Gastrocnemius medialis (tissue), 4 donors: Measurements from ENCODE around the gene TTR. TPM values are rescaled to one million over a fixed set of nuclear protein-coding genes. Genes with fewer than 3 reads are reported as not detected.

Experiments
- ATAC-seq, 2 donors: fragments of 150-250 bp; one replicate each; pipeline ENCODE4 v1.9.1; 2016
- DNase-seq, 2 donors: peaks; one replicate each; pipeline ENCODE4 v3.0.0-alpha.2; 2019
- H3K27ac ChIP-seq, 4 donors: fragments of 200-600 bp; sonication (generic); 1 replicate in 1 of 4; 2 replicates in 3 of 4; pipeline ENCODE4 v1.5.1; 2016 to 2018; ENCODE audit warnings: mild to moderate bottlenecking in 2 of 4, moderate library complexity in 1 of 4
- H3K27me3 ChIP-seq, 3 donors: fragments of 200-600 bp; sonication (generic) in 2 of 3; 1 replicate in 1 of 3; 2 replicates in 2 of 3; pipeline versions ENCODE4 v1.5.1 to v1.6.0; 2016 to 2019; ENCODE audit warnings: mild to moderate bottlenecking in 1 of 3, moderate library complexity in 1 of 3
- H3K36me3 ChIP-seq, 2 donors: fragments of 200-600 bp; sonication (generic) in 1 of 2; one replicate each; pipeline ENCODE4 v1.5.1; 2017 to 2018
- H3K4me1 ChIP-seq, 2 donors: fragments of 200-600 bp; sonication (generic) in 1 of 2; one replicate each; pipeline ENCODE4 v1.5.1; 2016 to 2017; ENCODE audit warnings: mild to moderate bottlenecking in 2 of 2
- H3K4me3 ChIP-seq, 4 donors: fragments of 200-600 bp; sonication (generic) in 3 of 4; 1 replicate in 1 of 4; 2 replicates in 3 of 4; pipeline ENCODE4 v1.5.1; 2016 to 2019; ENCODE audit warnings: mild to moderate bottlenecking in 2 of 4
- H3K9me3 ChIP-seq, 3 donors: fragments of 200-600 bp; sonication (generic) in 2 of 3; 1 replicate in 1 of 3; 2 replicates in 2 of 3; pipeline ENCODE4 v1.5.1; 2016 to 2019
- POLR2A ChIP-seq, 2 donors: fragments of 450-650 bp; IDR thresholded peaks; one replicate each; pipeline ENCODE4 v1.6.1; 2017; ENCODE audit warnings: antibody characterized with exemption in 2 of 2, mild to moderate bottlenecking in 2 of 2, moderate library complexity in 2 of 2
- in situ Hi-C, 4 donors: fragments of 200-750 bp; cut with MboI; loops; one replicate each; pipeline versions ENCODE4 v1.15.0 to v1.8.0; 2017; ENCODE audit warnings: low sequenced_read_pairs in 4 of 4
- intact Hi-C: fragments of 100-400 bp; cut with DNase I; formaldehyde crosslinking; loops from one replicate; pipeline ENCODE4 v1.15.1; 2023; ENCODE audit warnings: low total_unique reads
- total RNA-seq, 4 donors: library from RNA; depleted of rRNA; stranded (reverse); fragments of >200 nt; gene quantifications; one replicate each; pipeline versions ENCODE4 v1.1.0 to v1.2.3, GENCODE V29; 2016
- TF ChIP-seq, protein P1 (sequence below), 5 experiments: fragments of 450-650 bp in 3 of 5; fragments of 200-600 bp in 2 of 5; sonication (generic) in 2 of 5; IDR thresholded peaks in 4 of 5; conservative IDR thresholded peaks in 1 of 5; 1 replicate in 4 of 5; 2 replicates in 1 of 5; pipeline ENCODE4 v1.5.1; 2016 to 2019; ENCODE audit warnings: antibody characterized with exemption in 5 of 5, mild to moderate bottlenecking in 3 of 5, moderate library complexity in 3 of 5

The TTR gene
- total RNA-seq, 4 donors from 2014 or later: 1.4 to 4.4 TPM; not detected in 2

- intact Hi-C loops: no loop called here
- no peak overlapping the region for H3K4me3 ChIP-seq
- no peak for DNase-seq
- no peak for TF ChIP-seq POLR2A (IDR thresholded peaks at IDR 0.05)
- TF ChIP-seq, protein P1, sequence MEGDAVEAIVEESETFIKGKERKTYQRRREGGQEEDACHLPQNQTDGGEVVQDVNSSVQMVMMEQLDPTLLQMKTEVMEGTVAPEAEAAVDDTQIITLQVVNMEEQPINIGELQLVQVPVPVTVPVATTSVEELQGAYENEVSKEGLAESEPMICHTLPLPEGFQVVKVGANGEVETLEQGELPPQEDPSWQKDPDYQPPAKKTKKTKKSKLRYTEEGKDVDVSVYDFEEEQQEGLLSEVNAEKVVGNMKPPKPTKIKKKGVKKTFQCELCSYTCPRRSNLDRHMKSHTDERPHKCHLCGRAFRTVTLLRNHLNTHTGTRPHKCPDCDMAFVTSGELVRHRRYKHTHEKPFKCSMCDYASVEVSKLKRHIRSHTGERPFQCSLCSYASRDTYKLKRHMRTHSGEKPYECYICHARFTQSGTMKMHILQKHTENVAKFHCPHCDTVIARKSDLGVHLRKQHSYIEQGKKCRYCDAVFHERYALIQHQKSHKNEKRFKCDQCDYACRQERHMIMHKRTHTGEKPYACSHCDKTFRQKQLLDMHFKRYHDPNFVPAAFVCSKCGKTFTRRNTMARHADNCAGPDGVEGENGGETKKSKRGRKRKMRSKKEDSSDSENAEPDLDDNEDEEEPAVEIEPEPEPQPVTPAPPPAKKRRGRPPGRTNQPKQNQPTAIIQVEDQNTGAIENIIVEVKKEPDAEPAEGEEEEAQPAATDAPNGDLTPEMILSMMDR (IDR thresholded peaks at IDR 0.05 in 4 of 5, conservative IDR thresholded peaks at IDR 0.05 in 1 of 5): no peak
- H3K4me1 ChIP-seq: peaks cover 10 to 12% of the 10 kb centered on the region in 2 donors
- in situ Hi-C loops: no loop called here
- no peak overlapping the region for H3K27ac ChIP-seq
- no peaks in the 10 kb centered on the region for H3K9me3 ChIP-seq
- H3K27me3 ChIP-seq: no peaks in the 10 kb centered on the region
- no peak for ATAC-seq
- no peaks in the 10 kb centered on the region for H3K36me3 ChIP-seq
Observed at GRCh38 chr18:31611511-31611910, 19.8 kb downstream of the TTR start.

GRCh38 chr18:31612124-31612523 is 20.4 kb downstream of the TTR start:
- no peak for ATAC-seq
- in situ Hi-C loops (no loop called here), intact Hi-C loops (no loop called here)
- no peak overlapping the region for H3K4me3 ChIP-seq
- H3K9me3 ChIP-seq: no peaks in the 10 kb centered on the region
- H3K27me3 ChIP-seq: no peaks in the 10 kb centered on the region
- H3K27ac ChIP-seq: no peak overlapping the region
- TF ChIP-seq, protein P1 (IDR thresholded peaks at IDR 0.05 in 4 of 5, conservative IDR thresholded peaks at IDR 0.05 in 1 of 5): no peak
- no peak for TF ChIP-seq POLR2A (IDR thresholded peaks at IDR 0.05)
- peaks cover 10 to 12% of the 10 kb centered on the region in 2 donors for H3K4me1 ChIP-seq
- H3K36me3 ChIP-seq: no peaks in the 10 kb centered on the region
- no peak for DNase-seq

GRCh38 chr18:31614044-31614443 is 22.4 kb downstream of the TTR start:
- no peak for TF ChIP-seq POLR2A (IDR thresholded peaks at IDR 0.05)
- TF ChIP-seq, protein P1 (IDR thresholded peaks at IDR 0.05 in 4 of 5, conservative IDR thresholded peaks at IDR 0.05 in 1 of 5): no peak
- no peaks in the 10 kb centered on the region for H3K27me3 ChIP-seq
- peaks cover 10 to 12% of the 10 kb centered on the region in 2 donors for H3K4me1 ChIP-seq
- ATAC-seq (no peak), DNase-seq (no peak)
- H3K36me3 ChIP-seq: no peaks in the 10 kb centered on the region
- H3K4me3 ChIP-seq: no peak overlapping the region
- intact Hi-C loops (no loop called here), in situ Hi-C loops (no loop called here)
- H3K9me3 ChIP-seq: no peaks in the 10 kb centered on the region
- H3K27ac ChIP-seq: no peak overlapping the region

- DNase-seq: no peak
- in situ Hi-C loops (no loop called here), intact Hi-C loops (no loop called here)
- H3K27me3 ChIP-seq: no peaks in the 10 kb centered on the region
- no peak overlapping the region for H3K4me3 ChIP-seq
- TF ChIP-seq, protein P1 (IDR thresholded peaks at IDR 0.05 in 4 of 5, conservative IDR thresholded peaks at IDR 0.05 in 1 of 5): no peak
- no peak for TF ChIP-seq POLR2A (IDR thresholded peaks at IDR 0.05)
- H3K36me3 ChIP-seq: no peaks in the 10 kb centered on the region
- ATAC-seq: no peak
- no peak overlapping the region for H3K27ac ChIP-seq
- no peaks in the 10 kb centered on the region for H3K9me3 ChIP-seq
- H3K4me1 ChIP-seq: peaks cover 5% of the 10 kb centered on the region in 2 donors
Observed at GRCh38 chr18:31616586-31616985, 24.9 kb downstream of the TTR start.

- intact Hi-C loops: no loop called here
- no peak for ATAC-seq
Observed at GRCh38 chr18:31617031-31617717, 25.5 kb downstream of the TTR start.

More at GRCh38 chr18:31617031-31617717, 25.5 kb downstream of the TTR start:
- no peaks in the 10 kb centered on the region for H3K9me3 ChIP-seq
- no peak overlapping the region for H3K4me3 ChIP-seq
- no peaks in the 10 kb centered on the region for H3K27me3 ChIP-seq
- DNase-seq: no peak
- H3K36me3 ChIP-seq: no peaks in the 10 kb centered on the region
- in situ Hi-C loops: no loop called here
- H3K4me1 ChIP-seq: peaks cover 0 to 5% of the 10 kb centered on the region in 2 donors
- TF ChIP-seq POLR2A (IDR thresholded peaks at IDR 0.05): no peak
- TF ChIP-seq, protein P1 (IDR thresholded peaks at IDR 0.05 in 4 of 5, conservative IDR thresholded peaks at IDR 0.05 in 1 of 5): no peak
- H3K27ac ChIP-seq: no peak overlapping the region
